IMR-90 (cell line): ENCODE data around the gene CLUH. TPM values are rescaled to one million over a fixed set of nuclear protein-coding genes. Genes with fewer than 3 reads are reported as not detected.

Experiments used
- ATAC-seq: fragments of 200-7000 bp; cut with Tn5 transposase; 2 replicates; pipeline ENCODE4 v1.9.1; 2020; ENCODE audit warnings: low read depth, mild to moderate bottlenecking, moderate library complexity
- BruUV-seq: library from RNA; stranded (reverse); fragments of 400-500 nt; replicated peaks from 2 replicates; lab custom pipeline; 2021; lab: Mats Ljungman, UMichigan
- CTCF ChIA-PET: fragments of 300-600 bp; formaldehyde crosslinking; extraction: SDS; loops from one replicate; lab custom pipeline; 2021; ENCODE audit warnings: antibody characterized with exemption; lab: Yijun Ruan, JAX
- POLR2A ChIA-PET: fragments of 300-600 bp; sonication (Branson Sonifier 250); formaldehyde crosslinking; loops from one replicate; lab custom pipeline; 2022; ENCODE audit warnings: antibody characterized with exemption; ENCODE audit not compliant: unreplicated experiment; lab: Charles Lee
- DNase-seq: peaks from one replicate; pipeline ENCODE4 v3.0.0; 2013
- H2AFZ ChIP-seq: replicated peaks from 2 replicates; pipeline ENCODE3; 2013; ENCODE audit warnings: low read length, mild to moderate bottlenecking; ENCODE audit not compliant: poor library complexity
- H2AK5ac ChIP-seq: 2 replicates; pipeline ENCODE4 v1.6.1; 2013; ENCODE audit warnings: low read depth, low read length, inconsistent platforms
- H2AK9ac ChIP-seq: replicated peaks from 2 replicates; pipeline ENCODE3; 2013; ENCODE audit warnings: mild to moderate bottlenecking, low read depth, low read length, moderate library complexity; ENCODE audit not compliant: poor library complexity
- H2BK120ac ChIP-seq: 2 replicates; pipeline ENCODE4 v1.6.1; 2013; ENCODE audit warnings: low read depth, low read length, inconsistent platforms
- H2BK15ac ChIP-seq: 3 replicates; pipeline ENCODE4 v1.6.1; 2013; ENCODE audit warnings: low read depth, low read length, inconsistent platforms
- H2BK20ac ChIP-seq: 2 replicates; pipeline ENCODE4 v1.6.1; 2013; ENCODE audit warnings: low read depth, mild to moderate bottlenecking, inconsistent platforms, low read length, moderate library complexity
- H2BK5ac ChIP-seq: 2 replicates; pipeline ENCODE4 v1.6.1; 2013; ENCODE audit warnings: mild to moderate bottlenecking, low read depth, low read length, inconsistent platforms; ENCODE audit not compliant: poor library complexity, severe bottlenecking
- H3K14ac ChIP-seq: replicated peaks from 2 replicates; pipeline ENCODE4 v1.6.1; 2013; ENCODE audit warnings: low read depth, low read length, inconsistent platforms
- H3K18ac ChIP-seq: 2 replicates; pipeline ENCODE4 v1.6.1; 2013; ENCODE audit warnings: low read depth, low read length, control low read depth
- H3K23ac ChIP-seq: 2 replicates; pipeline ENCODE4 v1.6.1; 2013; ENCODE audit warnings: low read depth, low read length, inconsistent platforms
- H3K27ac ChIP-seq: 2 replicates; pipeline ENCODE4 v1.5.1; 2013; ENCODE audit warnings: mild to moderate bottlenecking, control low read depth, low read length; ENCODE audit not compliant: insufficient read depth
- H3K27me3 ChIP-seq: 2 replicates; pipeline ENCODE4 v1.6.1; 2013; ENCODE audit warnings: low read length; ENCODE audit not compliant: control insufficient read depth, insufficient read depth
- H3K36me3 ChIP-seq: 2 replicates; pipeline ENCODE4 v1.6.1; 2013; ENCODE audit warnings: low read length, mixed read lengths; ENCODE audit not compliant: control insufficient read depth, insufficient read depth
- H3K4ac ChIP-seq: 2 replicates; pipeline ENCODE4 v1.6.1; 2013; ENCODE audit warnings: low read depth, low read length, inconsistent platforms
- H3K4me1 ChIP-seq: 2 replicates; pipeline ENCODE4 v1.6.1; 2013; ENCODE audit warnings: low read length, mixed read lengths; ENCODE audit not compliant: control insufficient read depth, insufficient read depth
- H3K4me2 ChIP-seq: 2 replicates; pipeline ENCODE4 v1.6.1; 2013; ENCODE audit warnings: low read depth, mild to moderate bottlenecking, control low read depth, low read length, moderate library complexity
- H3K4me3 ChIP-seq: 2 replicates; pipeline ENCODE4 v1.5.1; 2013; ENCODE audit warnings: low read depth, mild to moderate bottlenecking, control low read depth, low read length, moderate library complexity; ENCODE audit not compliant: insufficient read depth
- H3K56ac ChIP-seq: 2 replicates; pipeline ENCODE4 v1.6.1; 2013; ENCODE audit warnings: low read length, inconsistent platforms; ENCODE audit not compliant: insufficient read depth; ENCODE audit errors: extremely low read depth
- H3K79me1 ChIP-seq, 2 experiments: 2 replicates each; pipeline ENCODE4 v1.6.1; 2013; ENCODE audit warnings: low read length in 2 of 2, inconsistent platforms in 1 of 2, low read depth in 1 of 2
- H3K9ac ChIP-seq: 2 replicates; pipeline ENCODE4 v1.6.1; 2013; ENCODE audit warnings: low read depth, low read length, control low read depth
- H3K9me1 ChIP-seq: 2 replicates; pipeline ENCODE4 v1.6.1; 2013; ENCODE audit warnings: low read length, inconsistent platforms; ENCODE audit not compliant: insufficient read depth
- H3K9me3 ChIP-seq: 2 replicates; pipeline ENCODE4 v1.6.1; 2013; ENCODE audit warnings: low read length; ENCODE audit not compliant: control insufficient read depth, insufficient read depth
- H4K20me1 ChIP-seq: 2 replicates; pipeline ENCODE4 v1.6.1; 2013; ENCODE audit warnings: low read length, inconsistent platforms; ENCODE audit not compliant: insufficient read depth
- H4K5ac ChIP-seq: 2 replicates; pipeline ENCODE4 v1.6.1; 2013; ENCODE audit warnings: mild to moderate bottlenecking, low read depth, low read length, control low read depth
- H4K8ac ChIP-seq, 2 experiments: 2 replicates each; pipeline ENCODE4 v1.6.1; 2013; ENCODE audit warnings: low read depth in 2 of 2, low read length in 2 of 2, control low read depth in 1 of 2, inconsistent platforms in 1 of 2
- H4K91ac ChIP-seq: 2 replicates; pipeline ENCODE4 v1.6.1; 2013; ENCODE audit warnings: low read depth, low read length, inconsistent platforms; ENCODE audit not compliant: insufficient read depth
- BHLHE40 ChIP-seq: fragments of 150-350 bp; IDR thresholded peaks from 2 replicates; pipeline ENCODE4 v1.6.1; 2016; ENCODE audit warnings: mild to moderate bottlenecking, low read depth, low read length
- CEBPB ChIP-seq: IDR thresholded peaks from 2 replicates; pipeline ENCODE4 v1.6.1; 2012; ENCODE audit warnings: low read depth, low read length, improper control_type of control experiment
- CHD1 ChIP-seq: IDR thresholded peaks from 2 replicates; pipeline ENCODE4 v1.6.1; 2012; ENCODE audit warnings: low read depth, low read length, improper control_type of control experiment
- CTCF ChIP-seq: conservative IDR thresholded peaks from 2 replicates; pipeline ENCODE4 v1.5.1; 2012; ENCODE audit warnings: mild to moderate bottlenecking, low read depth, low read length, improper control_type of control experiment
- ELK1 ChIP-seq: fragments of 150-350 bp; IDR thresholded peaks from 2 replicates; pipeline ENCODE4 v1.6.1; 2016; ENCODE audit warnings: low read depth, mild to moderate bottlenecking, low read length, moderate library complexity, borderline replicate concordance
- FOS ChIP-seq: fragments of 150-350 bp; IDR thresholded peaks from 2 replicates; pipeline ENCODE4 v1.6.1; 2016; ENCODE audit warnings: low read depth, low read length
- MAFK ChIP-seq: IDR thresholded peaks from 2 replicates; pipeline ENCODE4 v1.6.1; 2012; ENCODE audit warnings: low read depth, low read length, improper control_type of control experiment
- MAZ ChIP-seq: IDR thresholded peaks from 2 replicates; pipeline ENCODE4 v1.6.1; 2012; ENCODE audit warnings: low read depth, mild to moderate bottlenecking, low read length, improper control_type of control experiment, moderate library complexity, borderline replicate concordance
- MXI1 ChIP-seq: IDR thresholded peaks from 2 replicates; pipeline ENCODE4 v1.6.1; 2012; ENCODE audit warnings: low read depth, mild to moderate bottlenecking, low read length, moderate library complexity, borderline replicate concordance
- NFE2L2 ChIP-seq: fragments of 150-350 bp; IDR thresholded peaks from 2 replicates; pipeline ENCODE4 v1.6.1; 2016; ENCODE audit warnings: low read depth, mild to moderate bottlenecking, low read length
- POLR2A ChIP-seq: IDR thresholded peaks from 2 replicates; pipeline ENCODE4 v1.6.1; 2012; ENCODE audit warnings: mild to moderate bottlenecking, low read depth, low read length
- RAD21 ChIP-seq: IDR thresholded peaks from 2 replicates; pipeline ENCODE4 v1.6.1; 2012; ENCODE audit warnings: low read length, improper control_type of control experiment
- RCOR1 ChIP-seq: IDR thresholded peaks from 2 replicates; pipeline ENCODE4 v1.6.1; 2012; ENCODE audit warnings: mild to moderate bottlenecking, low read length, improper control_type of control experiment; ENCODE audit not compliant: insufficient replicate concordance
- RFX5 ChIP-seq: IDR thresholded peaks from 2 replicates; pipeline ENCODE4 v1.8.0; 2012; ENCODE audit warnings: low read depth, mild to moderate bottlenecking, low read length, moderate library complexity
- SMC3 ChIP-seq: fragments of 150-350 bp; IDR thresholded peaks from 2 replicates; pipeline ENCODE4 v1.6.1; 2016; ENCODE audit warnings: low read depth, mild to moderate bottlenecking, antibody characterized with exemption, low read length, moderate library complexity
- USF2 ChIP-seq: fragments of 150-350 bp; IDR thresholded peaks from 2 replicates; pipeline ENCODE4 v1.6.1; 2017; ENCODE audit warnings: mild to moderate bottlenecking, antibody characterized with exemption, low read length, low read depth
- WGBS, 2 experiments: methylation state at CpG; one replicate each; pipeline versions ENCODE4 v1.1.5 to v1.1.7; 2013; ENCODE audit warnings: missing lambda C conversion rate in 2 of 2; ENCODE audit not compliant: insufficient read length in 1 of 2; ENCODE audit errors: extremely low coverage in 2 of 2; 5-methylcytosine and 5-hydroxymethylcytosine counted together
- dilution Hi-C: fragments of 300-500 bp; cut with HindIII; formaldehyde crosslinking; loops from one replicate; pipeline ENCODE4 v1.14.3; 2018; ENCODE audit warnings: low sequenced_read_pairs; ENCODE audit not compliant: unreplicated experiment
- in situ Hi-C: fragments of 300-500 bp; cut with MboI; formaldehyde crosslinking; loops from 3 replicates; pipeline ENCODE4 v1.14.3; 2019; ENCODE audit warnings: low sequenced_read_pairs, inconsistent platforms, mixed read lengths
- intact Hi-C: fragments of 100-400 bp; cut with micrococcal nuclease; formaldehyde crosslinking; loops from 2 replicates; pipeline ENCODE4 v1.10.0; 2022
- polyA plus RNA-seq, 3 experiments: library from polyadenylated mRNA; depleted of rRNA; stranded (reverse); fragments of >200 nt; gene quantifications; 2 replicates each; pipeline ENCODE4 v1.2.3, GENCODE V29; 2012; ENCODE audit warnings: low replicate concordance in 1 of 3
- total RNA-seq: library from RNA; depleted of rRNA; stranded (reverse); fragments of >200 nt; gene quantifications from 2 replicates; pipeline ENCODE4 v1.2.3, GENCODE V29; 2012

Gene CLUH
- total and polyA plus RNA-seq, 2 of the 4 experiments (the other 2 are of a cell fraction): 12.9 to 42.0 TPM

GRCh38 chr17:2709183-2709661, 2.3 kb downstream of the CLUH start:
- in situ Hi-C loops: no loop called here
- no peaks in the 10 kb centered on the region for H3K9me3 ChIP-seq
- peak overlapping the region; percentile 79 for H2AK9ac ChIP-seq
- H2AFZ ChIP-seq: peak overlapping the region; percentile 26
- H3K9ac ChIP-seq: no peak overlapping the region
- H4K8ac ChIP-seq: no peak overlapping the region
- no peaks in the 10 kb centered on the region for H3K27me3 ChIP-seq
- H4K20me1 ChIP-seq: peaks cover 67% of the 10 kb centered on the region
- H3K27ac ChIP-seq: no peak overlapping the region
- H3K9me1 ChIP-seq: peaks cover 22% of the 10 kb centered on the region
- H4K91ac ChIP-seq: no peak overlapping the region
- H3K23ac ChIP-seq: no peak overlapping the region
- no peak overlapping the region for H2BK20ac ChIP-seq
- CTCF ChIA-PET: interaction anchor here (0.8 kb wide), 1 partner anchor 13 kb away, joined by 3 read pairs; no protein-coding TSS in a partner anchor
- no TSS peak for BruUV-seq
- no peak overlapping the region for H3K56ac ChIP-seq
- H3K4me2 ChIP-seq: no peak overlapping the region
- TF ChIP-seq POLR2A (no peak), FOS (no peak), ELK1 (no peak), MAZ (no peak), CTCF (no peak), MXI1 (no peak), USF2 (no peak), MAFK (no peak), NFE2L2 (no peak), RCOR1 (no peak), RFX5 (no peak), CEBPB (no peak), BHLHE40 (no peak), SMC3 (no peak), RAD21 (no peak), CHD1 (no peak)
- no peak overlapping the region for H2BK5ac ChIP-seq
- intact Hi-C loops: no loop called here
- H2BK15ac ChIP-seq: no peak overlapping the region
- H2BK120ac ChIP-seq: no peak overlapping the region
- no peak overlapping the region for H3K18ac ChIP-seq
- H3K79me1 ChIP-seq: peaks cover 11 to 76% of the 10 kb centered on the region in 2 experiments
- peaks cover 31% of the 10 kb centered on the region for H3K4me1 ChIP-seq
- dilution Hi-C loops: no loop called here
- POLR2A ChIA-PET: interaction anchor here (0.6 kb wide), 1 partner anchor 18 kb away, joined by 3 read pairs; no protein-coding TSS in a partner anchor
- H3K36me3 ChIP-seq: no peaks in the 10 kb centered on the region; the same call in 1 of the 2 replicates
- ATAC-seq (no peak), DNase-seq (no peak)
- H3K4me3 ChIP-seq: no peak overlapping the region
- H2AK5ac ChIP-seq: no peak overlapping the region
- no peak overlapping the region for H4K5ac ChIP-seq
- no peak overlapping the region for H3K4ac ChIP-seq
- 70% methylated on average over 5 of the region's 10 CpGs; no CpG with 5 or more reads in 1 of the 2 experiments for WGBS, 2 experiments
- H3K14ac ChIP-seq: no peak overlapping the region
